Activated effector memory CD4-positive, alpha-beta T cell treated with anti-CD3 and anti-CD28 coated beads, Interleukin-2, amount 50 U/mL, for 16 hours (primary cell): Measurements from ENCODE around the gene CIAO3.

Experiments
- DNase-seq: peaks from one replicate; pipeline ENCODE4 v3.0.0-alpha.2; 2020

Gene CIAO3

GRCh38 chr16:775236-775796 lies 34.5 kb upstream of the CIAO3 start:
- no peak for DNase-seq

GRCh38 chr16:774086-775001 lies 33.5 kb upstream of the CIAO3 start:
- DNase-seq: no peak

- DNase-seq: no peak
These were observed 32.2 kb upstream of the CIAO3 start for GRCh38 chr16:772959-773358.

- no peak for DNase-seq
These were observed 29.6 kb upstream of the CIAO3 start for GRCh38 chr16:770411-770810.

- DNase-seq: no peak
These were observed 29.1 kb upstream of the CIAO3 start for GRCh38 chr16:769934-770333.

GRCh38 chr16:769184-769784 lies 28.5 kb upstream of the CIAO3 start:
- no peak for DNase-seq

- no peak for DNase-seq
These were observed 27.6 kb upstream of the CIAO3 start for GRCh38 chr16:768428-768827.

GRCh38 chr16:767743-768235 lies 27.0 kb upstream of the CIAO3 start:
- no peak for DNase-seq

- DNase-seq: no peak
These were observed 26.2 kb upstream of the CIAO3 start for GRCh38 chr16:766820-767640.

GRCh38 chr16:766008-766819 lies 25.4 kb upstream of the CIAO3 start:
- DNase-seq: no peak

- DNase-seq: no peak
These were observed 24.7 kb upstream of the CIAO3 start for GRCh38 chr16:765488-765865.

GRCh38 chr16:764848-765487 lies 24.2 kb upstream of the CIAO3 start:
- DNase-seq: no peak

GRCh38 chr16:764184-764750 lies 23.5 kb upstream of the CIAO3 start:
- DNase-seq: no peak

- DNase-seq: no peak
These were observed 22.8 kb upstream of the CIAO3 start for GRCh38 chr16:763369-764183.

- DNase-seq: no peak
These were observed 21.9 kb upstream of the CIAO3 start for GRCh38 chr16:762595-763268.

GRCh38 chr16:761625-762513 lies 21.1 kb upstream of the CIAO3 start:
- no peak for DNase-seq

GRCh38 chr16:760545-761343 lies 19.9 kb upstream of the CIAO3 start, which contains the start of gene MSLN:
MSLN (plus strand) TSS chr16:760734; CDS start chr16:762681, 1,947 bp downstream.
- no peak for DNase-seq

- no peak for DNase-seq
These were observed 19.3 kb upstream of the CIAO3 start for GRCh38 chr16:760065-760464.
